ENCODE results near the gene LRRC3. TPM values are rescaled to one million over a fixed set of nuclear protein-coding genes. Genes with fewer than 3 reads are reported as not detected.

LRRC3 gene
- total RNA-seq, 2 experiments from 2014 or later, result not detected

- Histone ChIP-seq H3K4me1 (ENCODE audit: insufficient read depth, low read length, poor library complexity, severe bottlenecking) (peaks cover 9% of the 10 kb centered on the region), H3K36me3 (ENCODE audit: insufficient read depth, low read length) (no peaks in the 10 kb centered on the region), H3K79me2 (ENCODE audit: insufficient read depth, low read depth, low read length) (no peaks in the 10 kb centered on the region), H3K27ac (ENCODE audit: low read depth, low read length, poor library complexity, severe bottlenecking) (no peak overlapping the region), H3K9me2 (ENCODE audit: insufficient read depth, low read length) (no peaks in the 10 kb centered on the region), H4K20me1 (ENCODE audit: insufficient read depth, low read length) (no peaks in the 10 kb centered on the region), H3K4me2 (ENCODE audit: low read length) (no peak overlapping the region), H2AFZ (ENCODE audit: low read length) (no peak overlapping the region), H3K9me3 (ENCODE audit: low read length) (peaks cover 9% of the 10 kb centered on the region), H3K4me3 (ENCODE audit: low read depth, low read length, poor library complexity, severe bottlenecking) (no peak overlapping the region)
- intact Hi-C loops (cut with micrococcal nuclease; ENCODE audit: unreplicated experiment), result loop anchor here (5.0 kb wide), 2 partner anchors 82 to 1218 kb away; partner anchors contain the start of gene PCBP3
- no peak for DNase-seq (ENCODE audit: low spot score)
- TF ChIP-seq EZH2phosphoT487 (IDR thresholded peaks at IDR 0.05; ENCODE audit: borderline replicate concordance, low read depth, low read length), result no peak
- BruUV-seq (replicated peaks), result no TSS peak
- ChIA-PET CTCF (ENCODE audit: unreplicated experiment) (no interaction called here), POLR2A (interaction anchor here (0.6 kb wide), 1 partner anchor 45 kb away, joined by 4 read pairs; no protein-coding TSS in a partner anchor)
Observed at GRCh38 chr21:44424608-44425306, 30.6 kb upstream of the LRRC3 start.

DNA sequence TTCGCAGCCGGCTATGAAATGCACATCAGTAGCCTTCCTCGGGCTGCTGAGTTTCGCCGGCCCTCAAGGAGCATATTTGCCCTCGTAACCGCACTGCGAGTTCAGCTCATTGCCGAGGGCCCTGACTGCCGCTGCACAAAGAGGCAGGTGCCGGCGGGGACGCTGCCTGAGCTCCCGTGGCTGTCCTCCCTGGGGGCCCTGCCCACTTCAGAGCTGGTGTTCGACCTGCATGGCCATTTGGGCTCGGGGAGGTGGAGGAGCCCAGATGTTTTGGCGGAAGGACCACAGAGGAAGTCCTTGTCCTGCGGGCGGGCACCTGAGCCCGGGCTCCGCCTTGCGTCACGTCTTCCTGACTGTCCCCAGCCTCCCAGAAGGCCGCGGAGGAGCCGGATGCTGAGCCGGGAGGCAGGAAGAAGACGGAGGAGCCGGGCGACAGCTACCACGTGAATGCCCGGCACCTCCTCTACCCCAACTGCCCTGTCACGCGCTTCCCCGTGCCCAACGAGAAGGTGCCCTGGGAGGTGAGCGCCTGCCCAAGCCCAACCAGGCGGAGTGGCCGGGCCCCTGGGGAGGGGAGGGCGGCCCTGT lies 29.9 kb upstream of the LRRC3 start:
- ChIA-PET CTCF (ENCODE audit: unreplicated experiment) (no interaction called here), POLR2A (no interaction called here)
- Histone ChIP-seq H3K4me1 (ENCODE audit: insufficient read depth, low read length, poor library complexity, severe bottlenecking) (peaks cover 9% of the 10 kb centered on the region), H3K9me3 (ENCODE audit: low read length) (peaks cover 13% of the 10 kb centered on the region), H3K4me3 (ENCODE audit: low read depth, low read length, poor library complexity, severe bottlenecking) (no peak overlapping the region), H3K79me2 (ENCODE audit: insufficient read depth, low read depth, low read length) (no peaks in the 10 kb centered on the region), H3K4me2 (ENCODE audit: low read length) (no peak overlapping the region), H2AFZ (ENCODE audit: low read length) (no peak overlapping the region), H4K20me1 (ENCODE audit: insufficient read depth, low read length) (no peaks in the 10 kb centered on the region), H3K36me3 (ENCODE audit: insufficient read depth, low read length) (no peaks in the 10 kb centered on the region), H3K9me2 (ENCODE audit: insufficient read depth, low read length) (no peaks in the 10 kb centered on the region), H3K27ac (ENCODE audit: low read depth, low read length, poor library complexity, severe bottlenecking) (no peak overlapping the region)
- no TSS peak for BruUV-seq (replicated peaks)
- no peak for DNase-seq (ENCODE audit: low spot score)
- TF ChIP-seq, protein P1, sequence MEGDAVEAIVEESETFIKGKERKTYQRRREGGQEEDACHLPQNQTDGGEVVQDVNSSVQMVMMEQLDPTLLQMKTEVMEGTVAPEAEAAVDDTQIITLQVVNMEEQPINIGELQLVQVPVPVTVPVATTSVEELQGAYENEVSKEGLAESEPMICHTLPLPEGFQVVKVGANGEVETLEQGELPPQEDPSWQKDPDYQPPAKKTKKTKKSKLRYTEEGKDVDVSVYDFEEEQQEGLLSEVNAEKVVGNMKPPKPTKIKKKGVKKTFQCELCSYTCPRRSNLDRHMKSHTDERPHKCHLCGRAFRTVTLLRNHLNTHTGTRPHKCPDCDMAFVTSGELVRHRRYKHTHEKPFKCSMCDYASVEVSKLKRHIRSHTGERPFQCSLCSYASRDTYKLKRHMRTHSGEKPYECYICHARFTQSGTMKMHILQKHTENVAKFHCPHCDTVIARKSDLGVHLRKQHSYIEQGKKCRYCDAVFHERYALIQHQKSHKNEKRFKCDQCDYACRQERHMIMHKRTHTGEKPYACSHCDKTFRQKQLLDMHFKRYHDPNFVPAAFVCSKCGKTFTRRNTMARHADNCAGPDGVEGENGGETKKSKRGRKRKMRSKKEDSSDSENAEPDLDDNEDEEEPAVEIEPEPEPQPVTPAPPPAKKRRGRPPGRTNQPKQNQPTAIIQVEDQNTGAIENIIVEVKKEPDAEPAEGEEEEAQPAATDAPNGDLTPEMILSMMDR (conservative IDR thresholded peaks at IDR 0.05; ENCODE audit: low read length), result no peak
- no peak for TF ChIP-seq EZH2phosphoT487 (IDR thresholded peaks at IDR 0.05; ENCODE audit: borderline replicate concordance, low read depth, low read length)
- intact Hi-C loops (cut with micrococcal nuclease; ENCODE audit: unreplicated experiment), result loop anchor here (5.0 kb wide), 2 partner anchors 83 to 1217 kb away; partner anchors contain the start of gene PCBP3

GRCh38 chr21:44425895-44426662 lies 29.2 kb upstream of the LRRC3 start:
- CTCF ChIA-PET (ENCODE audit: unreplicated experiment), result no interaction called here
- Histone ChIP-seq H3K4me1 (ENCODE audit: insufficient read depth, low read length, poor library complexity, severe bottlenecking) (peaks cover 9% of the 10 kb centered on the region), H3K4me2 (ENCODE audit: low read length) (no peak overlapping the region), H3K27ac (ENCODE audit: low read depth, low read length, poor library complexity, severe bottlenecking) (no peak overlapping the region), H3K9me3 (ENCODE audit: low read length) (peaks cover 13% of the 10 kb centered on the region), H3K9me2 (ENCODE audit: insufficient read depth, low read length) (no peaks in the 10 kb centered on the region), H2AFZ (ENCODE audit: low read length) (no peak overlapping the region), H3K79me2 (ENCODE audit: insufficient read depth, low read depth, low read length) (no peaks in the 10 kb centered on the region), H3K4me3 (ENCODE audit: low read depth, low read length, poor library complexity, severe bottlenecking) (no peak overlapping the region), H4K20me1 (ENCODE audit: insufficient read depth, low read length) (no peaks in the 10 kb centered on the region), H3K36me3 (ENCODE audit: insufficient read depth, low read length) (no peaks in the 10 kb centered on the region)
- intact Hi-C loops (cut with micrococcal nuclease; ENCODE audit: unreplicated experiment), result loop anchor here (5.0 kb wide), 2 partner anchors 84 to 1216 kb away; partner anchors contain the start of gene PCBP3
- POLR2A ChIA-PET, result no interaction called here
- no TSS peak for BruUV-seq (replicated peaks)
- DNase-seq (ENCODE audit: low spot score), result no peak
- no peak for TF ChIP-seq EZH2phosphoT487 (IDR thresholded peaks at IDR 0.05; ENCODE audit: borderline replicate concordance, low read depth, low read length)
- TF ChIP-seq, protein P1 (conservative IDR thresholded peaks at IDR 0.05; ENCODE audit: low read length), result no peak
